Bronchial epithelial cell (primary cell): ENCODE results near the gene TYW1. TPM values are rescaled to one million over a fixed set of nuclear protein-coding genes. Genes with fewer than 3 reads are reported as not detected.
A peak's percentile ranks its signal among the peaks of the same experiment; 100 is the strongest.
"Not testable (repeated sequence)": the region's sequence is repeated elsewhere in the genome, so short reads cannot be mapped to it uniquely, and the experiment has no call there.

Experiments
- DNase-seq: peaks from one replicate; pipeline ENCODE4 v3.0.0-alpha.2; 2010; ENCODE audit warnings: low read depth
- FAIRE-seq: peaks from 2 replicates; lab custom pipeline; 2011; peaks lifted over from hg19 to GRCh38; lab: Jason Lieb, UNC
- H3K27me3 ChIP-seq: 2 replicates; pipeline ENCODE4 v1.5.1; 2011; ENCODE audit warnings: low read length; ENCODE audit not compliant: control insufficient read depth, insufficient read depth
- H3K36me3 ChIP-seq: 2 replicates; pipeline ENCODE4 v1.5.1; 2011; ENCODE audit warnings: low read length; ENCODE audit not compliant: control insufficient read depth, insufficient read depth
- H3K4me3 ChIP-seq: 2 replicates; pipeline ENCODE4 v1.5.1; 2011; ENCODE audit warnings: mild to moderate bottlenecking, low read depth, low read length, control low read depth
- total RNA-seq: library from RNA; depleted of rRNA; stranded (reverse); fragments of >200 nt; gene quantifications from 2 replicates; pipeline ENCODE4 v1.2.1, GENCODE V29; 2014
- TF ChIP-seq, protein P1 (sequence below): IDR thresholded peaks from 2 replicates; pipeline ENCODE4 v1.5.1; 2011; ENCODE audit warnings: mild to moderate bottlenecking, moderate library complexity, low read length, control low read depth, inconsistent platforms; ENCODE audit not compliant: insufficient read depth, severe bottlenecking

The TYW1 gene
- total RNA-seq, 1 donor from 2014 or later, result 28.4 TPM

DNA sequence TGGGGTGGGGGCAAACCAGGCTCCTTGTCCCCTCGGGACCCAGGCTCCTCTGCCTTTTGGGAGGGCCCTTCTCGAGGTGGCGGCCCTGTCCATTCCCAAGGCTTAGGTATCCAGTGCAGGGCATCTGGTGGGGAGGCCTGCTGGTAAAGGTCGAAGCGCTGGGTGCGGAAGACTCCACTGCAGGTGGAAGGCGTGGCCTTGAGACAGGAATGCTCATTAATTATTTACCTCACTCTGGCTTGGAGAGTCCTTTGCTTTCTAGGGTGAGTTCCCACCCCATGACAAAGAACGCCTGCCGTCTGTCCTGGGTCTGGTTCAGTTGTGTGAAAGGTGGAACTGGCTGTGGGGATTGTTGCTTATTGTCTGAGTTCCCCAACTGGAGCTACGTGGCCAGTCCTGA is 92.6 kb downstream of the TYW1 start:
- not testable (repeated sequence) for H3K4me3 ChIP-seq, H3K36me3 ChIP-seq, H3K27me3 ChIP-seq, DNase-seq
- FAIRE-seq, result peak; percentile 92

DNA sequence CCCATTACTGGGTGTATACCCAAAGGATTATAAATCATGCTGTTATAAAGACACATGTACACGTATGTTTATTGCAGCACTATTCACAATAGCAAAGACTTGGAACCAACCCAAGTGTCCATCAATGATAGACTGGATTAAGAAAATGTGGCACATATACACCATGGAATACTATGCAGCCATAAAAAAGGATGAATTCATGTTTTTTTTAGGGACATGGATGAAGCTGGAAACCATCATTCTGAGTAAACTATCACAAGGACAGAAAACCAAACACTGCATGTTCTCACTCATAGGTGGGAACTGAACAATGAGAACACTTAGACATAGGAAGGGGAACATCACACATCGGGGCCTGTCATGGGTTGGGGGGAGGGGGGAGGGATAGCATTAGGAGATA is 94.4 kb downstream of the TYW1 start:
- H3K4me3 ChIP-seq, H3K27me3 ChIP-seq, FAIRE-seq, DNase-seq, H3K36me3 ChIP-seq: not testable (repeated sequence)

DNA sequence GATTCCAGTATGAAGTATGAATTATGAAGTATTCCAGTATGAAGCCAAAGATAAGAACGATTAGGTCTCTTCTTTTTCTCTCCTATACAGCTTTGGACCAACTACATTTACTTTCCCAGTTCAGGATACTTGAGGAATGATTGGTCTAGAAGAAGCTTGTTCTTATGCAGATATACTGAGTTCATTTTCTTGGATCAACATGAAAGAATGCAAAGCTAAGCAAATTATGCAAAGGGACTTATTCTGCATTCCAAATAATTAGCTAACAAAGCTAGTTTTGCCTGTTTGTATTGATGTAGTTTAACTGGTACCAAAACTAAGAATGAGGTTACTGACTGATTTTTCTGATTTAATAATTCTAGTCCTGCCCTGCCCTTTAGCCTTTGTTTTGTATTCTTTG is 101.4 kb downstream of the TYW1 start:
- DNase-seq, FAIRE-seq, H3K4me3 ChIP-seq, H3K27me3 ChIP-seq, H3K36me3 ChIP-seq: not testable (repeated sequence)

DNA sequence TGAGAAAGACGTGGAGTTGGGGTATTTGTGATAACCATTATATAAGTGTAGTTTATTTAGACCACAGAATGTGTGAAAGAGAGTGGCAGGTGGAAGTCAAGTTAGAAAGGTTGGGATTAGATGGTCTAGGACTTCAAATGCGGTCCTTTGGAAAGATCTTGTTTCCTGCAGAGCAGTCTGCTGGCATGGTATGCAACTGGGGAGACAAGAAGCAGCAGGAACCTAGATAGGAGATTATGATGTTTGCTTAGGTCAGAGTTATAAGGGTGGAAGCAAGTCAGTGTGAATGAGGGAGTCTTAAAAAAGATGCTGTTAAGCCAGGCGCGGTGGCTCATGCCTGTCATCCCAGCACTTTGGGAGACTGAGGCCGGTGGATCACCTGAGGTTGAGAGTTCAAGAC is 102.8 kb downstream of the TYW1 start:
- H3K4me3 ChIP-seq, H3K27me3 ChIP-seq, FAIRE-seq, H3K36me3 ChIP-seq, DNase-seq: not testable (repeated sequence)

DNA sequence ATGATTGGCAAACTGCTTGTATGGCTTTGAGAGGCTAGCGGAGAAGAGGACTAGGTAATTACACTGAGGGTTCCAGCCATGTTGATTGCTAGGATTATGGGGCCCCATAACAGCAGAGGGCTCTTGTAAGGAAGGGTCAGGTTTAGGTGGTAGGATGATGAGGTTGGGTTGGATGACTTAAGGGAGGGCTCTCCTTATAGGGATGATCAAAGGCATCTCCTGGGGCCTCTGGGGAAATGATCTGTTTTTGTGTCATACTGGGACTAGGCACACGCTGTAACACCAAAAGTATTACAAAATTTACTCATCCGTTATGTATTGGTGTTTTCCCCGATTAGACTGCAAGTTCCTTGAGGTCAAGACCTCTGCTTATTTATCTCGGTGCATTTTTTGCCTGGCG is 103.4 kb downstream of the TYW1 start:
- not testable (repeated sequence) for DNase-seq, FAIRE-seq, H3K27me3 ChIP-seq, H3K4me3 ChIP-seq, H3K36me3 ChIP-seq

DNA sequence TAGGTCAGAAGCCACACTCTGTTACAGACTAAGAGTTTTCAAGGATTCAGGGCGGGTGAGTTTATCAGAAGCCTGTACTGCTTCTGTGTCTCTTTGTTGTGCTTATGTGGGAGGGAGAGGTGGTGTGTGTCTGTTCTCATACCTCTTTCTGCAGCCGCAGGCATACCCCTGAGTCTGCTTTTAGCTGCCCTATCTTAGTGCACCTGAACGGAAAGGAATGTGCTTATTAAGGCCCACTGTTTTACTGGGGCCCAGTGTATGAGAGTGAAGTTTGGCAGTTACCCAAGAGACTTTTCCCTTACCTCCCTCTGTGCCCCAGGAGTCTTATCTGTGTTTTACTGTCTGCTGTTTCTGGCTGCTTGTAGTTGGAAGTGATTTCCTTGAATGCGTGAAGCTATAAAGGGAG is 104.3 kb downstream of the TYW1 start:
- TF ChIP-seq, protein P1, sequence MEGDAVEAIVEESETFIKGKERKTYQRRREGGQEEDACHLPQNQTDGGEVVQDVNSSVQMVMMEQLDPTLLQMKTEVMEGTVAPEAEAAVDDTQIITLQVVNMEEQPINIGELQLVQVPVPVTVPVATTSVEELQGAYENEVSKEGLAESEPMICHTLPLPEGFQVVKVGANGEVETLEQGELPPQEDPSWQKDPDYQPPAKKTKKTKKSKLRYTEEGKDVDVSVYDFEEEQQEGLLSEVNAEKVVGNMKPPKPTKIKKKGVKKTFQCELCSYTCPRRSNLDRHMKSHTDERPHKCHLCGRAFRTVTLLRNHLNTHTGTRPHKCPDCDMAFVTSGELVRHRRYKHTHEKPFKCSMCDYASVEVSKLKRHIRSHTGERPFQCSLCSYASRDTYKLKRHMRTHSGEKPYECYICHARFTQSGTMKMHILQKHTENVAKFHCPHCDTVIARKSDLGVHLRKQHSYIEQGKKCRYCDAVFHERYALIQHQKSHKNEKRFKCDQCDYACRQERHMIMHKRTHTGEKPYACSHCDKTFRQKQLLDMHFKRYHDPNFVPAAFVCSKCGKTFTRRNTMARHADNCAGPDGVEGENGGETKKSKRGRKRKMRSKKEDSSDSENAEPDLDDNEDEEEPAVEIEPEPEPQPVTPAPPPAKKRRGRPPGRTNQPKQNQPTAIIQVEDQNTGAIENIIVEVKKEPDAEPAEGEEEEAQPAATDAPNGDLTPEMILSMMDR, result no peak
- Histone ChIP-seq H3K36me3 (no peaks in the 10 kb centered on the region), H3K4me3 (no peak overlapping the region), H3K27me3 (no peaks in the 10 kb centered on the region)
- DNase-seq, result no peak
- no peak for FAIRE-seq

DNA sequence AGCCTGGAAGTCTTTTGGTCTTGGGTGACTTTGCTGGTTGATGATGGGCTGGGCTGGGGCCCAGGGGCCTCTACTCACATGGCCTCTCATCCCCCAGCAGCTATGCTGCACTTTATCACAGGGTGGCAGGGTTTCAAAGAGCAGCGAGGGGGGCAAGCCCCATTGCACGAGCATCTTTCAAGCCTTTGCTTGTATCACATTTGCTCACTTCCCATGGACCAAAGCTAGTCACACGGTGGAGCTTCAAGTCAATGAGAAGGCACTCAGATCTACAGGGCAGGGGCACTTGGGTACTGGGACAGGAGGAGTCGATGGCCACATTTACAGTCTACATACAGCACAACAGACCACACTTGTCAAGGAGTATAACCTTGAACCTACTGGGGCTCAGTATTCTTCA is 108.3 kb downstream of the TYW1 start:
- H3K27me3 ChIP-seq, FAIRE-seq, H3K36me3 ChIP-seq, DNase-seq, H3K4me3 ChIP-seq: not testable (repeated sequence)

DNA sequence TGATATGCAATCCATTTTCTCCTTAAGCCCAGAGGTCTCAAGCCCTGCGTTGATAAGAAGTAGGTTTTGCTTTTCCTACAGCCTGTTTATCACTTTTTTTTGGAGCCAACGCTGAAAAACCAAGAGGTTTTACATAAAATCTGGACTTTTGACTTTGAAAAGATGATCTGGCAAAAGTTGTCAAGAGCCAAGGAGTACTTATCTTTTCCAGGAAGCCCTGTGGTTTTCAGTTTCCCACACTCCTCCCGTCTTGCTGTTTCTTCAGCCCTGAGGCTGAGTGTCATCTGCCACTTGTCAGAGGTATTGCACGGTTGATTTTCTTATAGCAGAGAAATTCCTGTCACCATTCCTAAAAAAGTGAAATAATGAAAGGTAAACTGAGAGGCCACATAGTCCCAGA is 108.7 kb downstream of the TYW1 start:
- Histone ChIP-seq H3K36me3 (no peaks in the 10 kb centered on the region), H3K27me3 (no peaks in the 10 kb centered on the region), H3K4me3 (no peak overlapping the region)
- DNase-seq, result no peak
- FAIRE-seq, result no peak
- TF ChIP-seq, protein P1, result no peak

DNA sequence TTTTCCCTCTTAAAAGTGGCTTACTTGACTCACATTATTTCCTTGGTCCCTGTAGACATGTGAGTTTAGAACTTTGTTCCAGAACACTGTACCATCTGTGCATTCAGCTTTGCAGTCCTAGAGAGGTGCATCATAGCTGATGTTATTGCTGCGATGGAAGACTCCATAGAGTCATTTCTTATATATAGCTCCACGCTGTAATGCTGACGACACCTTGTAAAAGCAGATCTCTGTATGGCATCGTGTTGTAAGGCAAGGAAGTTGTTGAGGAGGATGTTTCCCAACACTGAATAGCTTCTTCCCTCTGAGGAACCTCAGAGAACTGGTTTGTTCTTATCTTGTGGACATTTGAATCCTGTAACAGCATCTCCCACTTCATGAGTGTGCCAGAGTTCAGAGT is 109.6 kb downstream of the TYW1 start:
- DNase-seq, H3K27me3 ChIP-seq, FAIRE-seq, H3K4me3 ChIP-seq, H3K36me3 ChIP-seq: not testable (repeated sequence)

DNA sequence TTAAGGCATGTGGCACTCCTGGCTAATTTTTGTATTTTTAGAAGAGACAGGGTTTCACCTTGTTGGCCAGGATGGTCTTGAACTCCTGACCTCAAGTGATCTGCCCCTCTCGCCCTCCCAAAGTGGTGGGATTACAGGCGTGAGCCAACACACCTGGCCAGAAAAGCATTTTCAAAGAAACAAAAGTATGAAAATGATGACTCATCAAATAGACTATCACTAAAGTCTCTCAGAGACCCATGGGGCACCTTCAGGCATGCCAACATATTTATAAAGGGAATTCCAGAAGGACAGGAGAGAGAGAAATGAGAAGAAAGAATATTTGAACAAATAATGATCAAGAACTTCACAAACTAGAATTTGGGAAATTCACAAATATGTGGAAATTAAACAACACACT is 114.7 kb downstream of the TYW1 start:
- not testable (repeated sequence) for FAIRE-seq, DNase-seq, H3K36me3 ChIP-seq, H3K27me3 ChIP-seq, H3K4me3 ChIP-seq

DNA sequence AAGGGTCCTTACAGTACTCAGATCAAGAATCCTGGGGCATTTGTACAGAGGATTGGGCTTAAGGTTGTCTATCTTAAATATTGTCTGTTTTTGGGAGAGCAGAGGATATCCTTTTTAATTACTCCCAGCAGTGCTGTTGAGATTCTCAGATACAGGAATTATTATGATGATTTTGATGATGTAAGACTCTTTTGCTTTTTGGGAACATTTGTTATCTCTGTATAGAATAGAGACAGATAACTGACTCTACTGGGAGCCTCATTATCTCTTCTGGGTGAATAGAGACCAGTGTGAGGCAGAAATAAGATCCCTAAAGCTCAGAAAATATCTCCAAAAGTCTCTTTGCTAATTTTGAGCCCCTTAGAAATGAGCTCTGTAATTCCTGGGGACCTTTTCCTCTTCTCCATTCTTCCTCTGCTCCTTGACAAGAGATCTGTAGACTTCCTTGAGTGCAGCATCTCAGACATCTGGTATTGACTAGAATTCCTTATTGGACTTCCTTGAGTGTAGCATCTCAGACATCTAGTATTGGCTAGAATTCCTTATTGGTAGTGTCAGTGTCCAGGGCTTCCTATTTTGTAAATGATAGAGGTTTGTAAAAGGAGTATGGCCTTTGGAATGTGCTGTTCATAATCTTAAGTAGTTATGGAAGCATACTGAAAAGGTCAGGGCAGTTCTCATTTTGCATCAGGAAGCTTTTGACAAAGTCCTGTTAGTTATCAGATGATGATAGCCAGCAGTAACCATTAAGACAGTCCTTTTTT is 118.0 kb downstream of the TYW1 start:
- not testable (repeated sequence) for DNase-seq, H3K27me3 ChIP-seq, FAIRE-seq, H3K36me3 ChIP-seq, H3K4me3 ChIP-seq

DNA sequence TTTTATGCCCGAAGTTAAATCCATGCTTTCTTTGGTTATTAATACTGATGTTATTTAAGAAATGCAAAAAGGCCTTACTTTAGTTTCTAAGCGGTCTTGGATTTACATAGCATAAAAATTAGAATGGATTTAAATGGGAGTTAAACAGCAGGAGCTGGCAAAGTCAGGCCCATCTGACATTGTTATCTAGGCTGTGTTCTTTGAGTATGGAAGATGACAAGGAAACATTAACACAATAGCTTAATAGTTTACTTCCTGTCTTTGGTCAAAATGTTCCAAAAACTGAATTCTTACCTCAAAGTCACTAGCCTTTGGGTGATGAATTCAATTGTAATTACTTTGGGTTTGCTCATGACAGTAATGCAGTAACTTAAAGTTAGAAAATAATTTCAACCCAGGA is 123.9 kb downstream of the TYW1 start:
- H3K27me3 ChIP-seq, H3K4me3 ChIP-seq, FAIRE-seq, DNase-seq, H3K36me3 ChIP-seq: not testable (repeated sequence)

DNA sequence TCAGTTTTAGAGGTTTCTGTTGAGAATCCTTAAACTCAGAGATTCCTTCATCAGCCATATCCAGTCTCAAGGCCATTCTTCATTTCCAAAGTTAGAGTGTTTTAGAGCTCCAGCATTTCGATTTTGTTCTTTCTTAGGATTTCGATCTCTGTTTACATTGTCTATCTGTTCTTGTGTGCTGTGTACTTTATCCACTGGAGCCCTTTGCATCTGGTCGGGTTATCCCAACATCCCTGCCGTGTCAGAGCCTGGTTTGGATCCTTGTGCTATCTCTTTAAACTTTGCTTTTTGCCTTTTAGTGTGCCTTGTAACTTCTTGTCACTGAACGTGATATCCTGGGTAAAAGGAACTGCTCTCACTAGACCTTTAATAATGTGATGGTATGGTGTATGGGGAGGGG is 131.6 kb downstream of the TYW1 start:
- not testable (repeated sequence) for H3K27me3 ChIP-seq, H3K4me3 ChIP-seq, FAIRE-seq, DNase-seq, H3K36me3 ChIP-seq
